Tongue (tissue), 2 donors: ENCODE measurements around the gene TMC6. TPM values are rescaled to one million over a fixed set of nuclear protein-coding genes. Genes with fewer than 3 reads are reported as not detected.
A peak's percentile ranks its signal among the peaks of the same experiment; 100 is the strongest.

Experiments used
- DNase-seq: peaks from one replicate; pipeline ENCODE4 v3.0.0-alpha.2; 2015
- total RNA-seq: library from RNA; depleted of rRNA; stranded (reverse); fragments of >200 nt; gene quantifications from one replicate; pipeline ENCODE4 v1.2.3, GENCODE V29; 2014

Gene TMC6
- total RNA-seq, 1 donor from 2014 or later = 16.8 TPM

- DNase-seq = no peak
Observed at GRCh38 chr17:78137392-78138203, 9.0 kb upstream of the TMC6 start.

GRCh38 chr17:78135858-78136500 is 7.4 kb upstream of the TMC6 start:
- no peak for DNase-seq

- no peak for DNase-seq
Observed at GRCh38 chr17:78134899-78135385, 6.4 kb upstream of the TMC6 start.

GRCh38 chr17:78133971-78134898 is 5.7 kb upstream of the TMC6 start:
- DNase-seq = no peak

- no peak for DNase-seq
Observed at GRCh38 chr17:78133179-78133951, 4.8 kb upstream of the TMC6 start.

- no peak for DNase-seq
Observed at GRCh38 chr17:78132767-78133178, 4.2 kb upstream of the TMC6 start.

- DNase-seq = no peak
Observed at GRCh38 chr17:78132084-78132676, 3.6 kb upstream of the TMC6 start.

GRCh38 chr17:78131172-78132083 is 2.9 kb upstream of the TMC6 start:
- DNase-seq = no peak

GRCh38 chr17:78130437-78131101 is 2.0 kb upstream of the TMC6 start, which contains the start of gene TMC8:
TMC8 (plus strand) TSS chr17:78130771; CDS start chr17:78131589, 818 bp downstream.
- no peak for DNase-seq

GRCh38 chr17:78130090-78130436 is 1.5 kb upstream of the TMC6 start:
- DNase-seq = no peak

GRCh38 chr17:78129351-78130089 is 965 bp upstream of the TMC6 start:
- no peak for DNase-seq

GRCh38 chr17:78127888-78128550 is 536 bp downstream of the TMC6 start:
- peak; percentile 60 for DNase-seq

- peak; percentile 69 for DNase-seq
Observed at GRCh38 chr17:78127239-78127887, 1.2 kb downstream of the TMC6 start.

GRCh38 chr17:78126895-78127238 is 1.7 kb downstream of the TMC6 start:
- no peak for DNase-seq

GRCh38 chr17:78125976-78126894 is 2.3 kb downstream of the TMC6 start:
- peak; percentile 62 for DNase-seq

- DNase-seq = no peak
Observed at GRCh38 chr17:78125138-78125913, 3.2 kb downstream of the TMC6 start.
